GM21360 (cell line): ENCODE data around the gene LARP6.
"Not testable (repeated sequence)": the region's sequence is repeated elsewhere in the genome, so short reads cannot be mapped to it uniquely, and the experiment has no call there.

ENCODE experiments used
- ATAC-seq: cut with Tn5 transposase; IDR thresholded peaks from one replicate; pipeline ENCODE4 v1.9.1; 2021; ENCODE audit warnings: mild to moderate bottlenecking, moderate library complexity; ENCODE audit not compliant: unreplicated experiment

Gene LARP6

DNA sequence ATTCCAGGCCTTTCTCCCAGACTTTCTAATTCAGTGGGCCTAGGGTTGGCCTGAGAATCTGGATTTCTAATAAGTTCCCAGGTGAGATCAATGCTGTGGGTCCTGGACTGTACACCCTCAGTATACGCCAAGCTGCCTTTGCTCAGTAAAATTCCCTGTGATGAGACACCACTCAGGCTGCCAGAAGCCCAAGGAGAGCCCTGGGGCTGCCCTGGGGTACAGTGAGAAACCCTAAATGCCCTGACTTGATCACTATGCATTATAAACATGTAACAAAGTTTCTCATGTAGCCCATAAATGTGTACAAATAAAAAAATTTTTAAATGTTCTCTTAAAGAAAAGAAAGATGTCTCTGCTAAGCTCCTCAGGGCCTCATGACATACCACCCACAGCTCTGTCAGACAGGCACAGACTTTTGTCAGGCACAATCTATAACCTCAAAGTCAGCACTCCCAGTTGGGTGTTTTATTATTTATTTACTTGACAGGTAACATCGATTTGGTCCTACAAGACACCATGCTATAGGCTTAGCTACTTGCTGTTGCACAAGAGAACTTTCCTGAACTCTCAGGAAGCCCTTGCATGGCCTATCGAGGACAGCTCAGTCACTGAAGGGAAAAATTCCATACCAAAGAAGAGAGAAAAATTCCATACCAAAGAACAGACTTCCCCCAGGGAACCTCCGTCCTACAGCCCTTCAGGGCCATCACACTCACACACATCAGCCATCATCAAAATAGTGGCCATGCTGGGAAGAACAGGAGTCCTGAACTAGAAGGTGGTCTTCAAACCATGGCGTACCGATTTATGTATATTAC lies 22.7 kb downstream of the LARP6 start:
- no peak for ATAC-seq

- ATAC-seq, result no peak
Observed at GRCh38 chr15:70830615-70831014, 23.3 kb downstream of the LARP6 start.

DNA sequence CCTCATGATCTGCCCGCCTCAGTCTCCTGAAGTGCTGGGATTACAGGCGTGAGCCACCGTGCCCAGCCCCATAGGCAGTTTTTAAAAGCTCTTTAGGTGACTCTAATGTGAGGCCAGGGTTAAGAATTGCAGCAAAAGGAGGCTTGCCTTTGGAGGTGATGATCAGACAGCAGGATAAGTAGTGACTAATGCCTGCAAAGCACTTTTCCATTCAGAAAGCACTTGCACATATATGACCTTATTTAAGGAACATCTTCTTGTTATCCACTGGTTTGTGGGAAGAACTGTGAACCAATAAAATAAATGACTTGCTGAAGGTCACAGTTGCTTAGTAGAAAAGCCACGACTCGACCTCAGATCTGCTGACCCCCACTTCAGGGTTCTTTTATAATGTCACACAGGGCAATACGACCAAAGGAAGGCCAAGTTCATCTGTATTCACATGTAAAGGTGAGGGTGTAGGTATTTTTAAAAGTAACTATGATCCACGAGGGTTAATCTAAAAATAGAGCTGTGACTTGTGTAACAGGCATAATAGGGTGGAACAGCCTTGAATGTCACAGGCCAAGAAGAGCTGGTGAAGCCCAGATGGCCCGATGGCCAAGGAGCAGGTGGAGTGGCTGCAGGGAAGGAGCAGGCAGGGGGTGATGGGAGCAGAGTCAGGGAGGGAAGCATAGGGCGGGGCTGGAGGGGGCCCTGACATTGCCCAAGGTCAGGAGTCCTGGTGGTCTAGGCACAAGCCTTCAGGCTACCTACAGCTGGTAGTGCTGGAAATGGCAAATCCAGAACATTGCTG lies 24.4 kb downstream of the LARP6 start:
- no peak for ATAC-seq

GRCh38 chr15:70827721-70828120 lies 26.2 kb downstream of the LARP6 start:
- no peak for ATAC-seq

GRCh38 chr15:70826634-70827033 lies 27.3 kb downstream of the LARP6 start:
- no peak for ATAC-seq

GRCh38 chr15:70825841-70826240 lies 28.1 kb downstream of the LARP6 start:
- no peak for ATAC-seq

DNA sequence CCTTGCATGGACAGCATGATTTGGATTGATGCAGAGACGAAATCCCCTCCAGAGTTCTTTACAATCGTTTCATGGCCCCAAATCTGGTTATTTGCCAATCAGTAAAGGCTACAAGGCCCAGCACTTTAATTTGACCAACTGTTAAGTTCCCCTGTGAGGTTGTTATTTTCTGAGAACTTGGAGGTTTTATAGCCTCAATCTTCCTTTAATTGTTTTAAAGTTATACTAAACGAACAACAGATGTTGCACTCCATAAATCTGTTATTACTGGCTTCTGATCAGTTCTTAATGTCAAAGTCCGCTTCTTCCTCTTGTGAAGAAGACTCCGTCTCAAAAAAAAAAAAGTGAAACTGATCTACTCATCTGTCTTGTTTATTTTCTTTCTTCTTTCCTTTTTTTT lies 30.8 kb downstream of the LARP6 start:
- ATAC-seq, result no peak

DNA sequence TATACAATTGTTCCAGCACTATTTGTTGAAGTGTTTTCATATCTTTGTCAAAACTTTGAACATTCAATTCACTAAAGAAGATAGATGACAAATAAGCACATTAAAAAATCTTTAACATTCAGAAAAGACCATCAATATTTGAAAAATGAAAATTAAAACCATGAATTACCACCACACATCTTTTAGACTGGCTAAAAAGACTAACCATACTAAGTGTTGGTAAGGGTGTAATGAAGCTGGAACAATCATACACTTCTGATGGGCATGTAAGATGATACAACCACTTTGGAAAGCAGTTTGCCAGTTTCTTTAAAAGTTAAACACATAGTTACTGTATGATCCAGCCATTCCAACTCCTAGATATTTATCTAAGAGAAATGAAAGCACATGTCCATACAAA lies 33.7 kb downstream of the LARP6 start:
- ATAC-seq, result no peak

- ATAC-seq, result no peak
Observed at GRCh38 chr15:70818580-70818979, 35.4 kb downstream of the LARP6 start.

DNA sequence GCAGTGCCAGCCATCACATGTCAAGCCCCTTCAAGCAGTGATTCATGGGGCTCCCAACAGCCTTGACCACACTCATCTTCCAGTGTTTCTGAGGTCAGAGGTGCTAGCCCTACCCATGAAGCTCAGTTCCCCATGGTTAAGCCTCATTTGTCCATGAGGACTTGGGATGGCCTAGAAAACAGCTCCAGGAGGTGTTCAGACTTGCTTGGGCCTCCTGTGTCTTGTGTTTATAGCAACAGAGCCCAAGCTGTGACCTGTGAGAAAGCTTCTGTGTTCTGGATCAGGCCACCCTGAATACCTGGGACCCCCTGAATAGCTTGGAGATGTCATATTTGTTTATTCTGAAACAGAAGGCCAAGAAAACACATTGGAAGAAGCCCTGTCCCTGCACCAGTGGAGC lies 36.7 kb downstream of the LARP6 start:
- ATAC-seq, result no peak

DNA sequence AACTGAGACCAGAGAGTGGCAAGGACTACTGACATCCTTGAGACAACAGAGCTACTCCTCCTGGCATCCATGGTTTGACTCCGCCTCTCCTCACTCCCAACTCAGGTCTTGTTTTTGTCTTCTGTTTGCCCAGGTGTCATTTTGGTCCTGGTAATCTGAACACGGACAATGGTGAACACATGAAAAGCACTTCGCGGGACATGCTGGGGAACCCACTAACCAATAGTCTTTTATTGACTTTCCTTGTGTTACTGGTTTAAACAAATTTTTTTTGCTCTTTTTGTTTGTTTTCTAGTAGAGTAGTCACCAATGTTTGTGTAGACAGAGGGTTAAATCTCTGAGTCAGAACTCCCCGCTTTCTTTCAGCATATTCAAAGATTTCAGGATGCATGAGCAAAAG lies 38.4 kb downstream of the LARP6 start:
- ATAC-seq, result no peak

DNA sequence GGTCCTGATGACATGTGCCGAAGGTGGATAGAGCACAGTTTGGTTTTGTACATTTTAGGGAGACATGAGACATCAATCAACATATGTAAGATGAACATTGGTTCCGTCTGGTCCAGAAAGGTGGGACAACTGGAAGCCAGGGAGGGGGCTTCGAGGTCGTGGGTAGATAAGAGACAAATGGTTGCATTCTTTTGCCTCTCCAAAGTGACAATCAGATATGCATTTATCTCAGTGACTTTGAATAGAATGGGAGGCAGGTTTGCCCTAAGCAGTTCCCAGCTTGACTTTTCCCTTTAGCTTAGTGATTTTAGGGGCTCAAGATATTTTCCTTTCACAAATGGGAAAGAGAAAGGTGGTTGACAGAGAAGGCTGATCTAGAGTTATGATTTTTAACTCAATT lies 38.9 kb downstream of the LARP6 start:
- ATAC-seq, result not testable (repeated sequence)

DNA sequence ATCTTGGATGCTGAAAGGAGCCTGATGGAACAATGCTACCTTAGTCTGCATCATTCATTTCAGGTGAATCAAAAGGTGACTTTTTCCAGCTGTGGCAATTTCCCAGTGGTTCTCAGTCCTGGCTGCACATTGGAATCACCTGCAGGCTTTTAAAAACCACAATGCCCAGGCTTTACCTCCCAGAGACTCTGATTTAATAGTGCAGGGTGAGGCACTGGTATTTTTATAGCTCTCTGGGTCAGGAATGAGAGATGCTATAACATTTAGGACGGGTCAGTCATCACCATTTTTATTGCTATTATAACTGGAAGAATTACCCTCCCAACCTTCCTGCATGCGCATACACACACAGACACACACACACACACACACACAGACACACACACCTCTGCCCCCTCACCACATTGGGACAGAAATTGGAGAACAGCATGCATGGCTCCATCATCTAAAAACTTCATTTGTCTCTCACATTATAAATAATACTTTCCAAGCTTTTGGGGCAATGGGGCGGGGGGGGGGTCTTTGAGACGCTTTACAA lies 41.1 kb downstream of the LARP6 start:
- ATAC-seq, result no peak

GRCh38 chr15:70810916-70811578 lies 42.9 kb downstream of the LARP6 start:
- ATAC-seq, result no peak

DNA sequence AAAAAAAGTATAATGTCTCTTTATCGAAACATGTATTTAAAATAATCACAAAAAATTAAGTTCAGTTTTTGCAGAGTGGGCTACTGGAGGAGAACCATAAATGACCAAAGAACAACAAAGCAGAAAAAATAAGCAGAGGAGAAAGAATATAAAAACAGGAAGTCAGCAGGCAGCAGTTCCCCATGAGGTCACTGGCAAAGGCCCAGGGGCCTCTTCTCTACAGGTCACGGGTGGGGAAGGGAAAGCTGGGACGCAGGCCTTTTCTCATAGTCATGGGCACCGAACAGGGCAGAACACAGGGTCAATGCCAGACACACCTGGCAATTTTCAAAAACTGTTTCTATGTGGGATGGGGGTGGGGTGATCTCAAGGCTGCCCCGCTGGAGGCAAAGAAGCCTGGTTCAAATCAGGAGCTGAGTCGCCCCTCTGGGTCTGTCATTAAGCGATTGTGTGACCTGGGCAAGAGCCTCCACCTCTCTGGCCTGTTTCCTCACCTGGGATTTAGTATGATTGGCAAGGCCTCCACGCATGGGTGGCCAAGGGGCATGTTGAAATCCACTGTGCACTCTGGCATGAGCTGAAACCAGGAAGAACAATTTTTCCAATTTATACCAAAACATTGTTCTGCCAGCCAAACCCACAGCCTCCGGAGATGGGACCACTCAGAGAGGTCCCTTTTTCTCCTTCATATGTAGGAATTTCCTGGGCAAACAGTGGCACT lies 46.8 kb downstream of the LARP6 start:
- ATAC-seq, result no peak

DNA sequence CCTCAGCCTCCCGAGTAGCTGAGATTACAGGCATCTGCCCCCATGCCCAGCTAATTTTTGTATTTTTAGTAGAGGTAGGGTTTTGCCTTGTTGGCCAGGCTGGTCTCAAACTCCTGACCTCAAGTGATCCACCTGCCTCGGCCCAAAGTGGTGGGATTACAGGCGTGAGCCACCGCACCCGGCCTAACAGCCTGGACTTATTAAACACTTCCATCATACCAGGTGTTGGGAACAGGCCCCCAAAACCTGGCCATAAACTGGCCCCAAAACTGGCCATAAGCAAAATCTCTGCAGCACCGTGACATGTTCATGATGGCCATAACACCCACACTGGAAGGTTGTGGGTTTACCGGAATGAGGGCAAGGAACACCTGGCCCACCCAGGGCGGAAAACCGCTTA lies 49.6 kb downstream of the LARP6 start:
- not testable (repeated sequence) for ATAC-seq

- no peak for ATAC-seq
Observed at GRCh38 chr15:70802629-70803028, 51.3 kb downstream of the LARP6 start.

DNA sequence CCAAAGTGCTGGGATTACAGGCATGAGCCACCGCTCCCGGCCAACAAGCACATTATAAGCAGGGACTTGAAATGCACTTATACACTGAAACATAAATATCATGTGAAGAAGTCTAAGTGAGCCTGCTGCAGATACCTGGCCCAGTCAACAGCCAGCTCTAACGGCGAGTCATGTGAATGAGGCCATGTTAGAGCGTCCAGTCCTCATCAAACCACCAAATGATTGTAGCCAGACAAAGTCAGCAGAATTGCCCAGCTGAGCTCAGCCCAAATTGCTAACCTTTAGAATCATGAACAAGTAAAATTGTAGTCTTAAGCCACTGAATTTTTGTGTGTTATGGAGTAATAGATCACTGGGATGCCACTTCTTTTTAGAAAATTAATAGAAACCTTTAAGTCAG lies 52.8 kb downstream of the LARP6 start:
- no peak for ATAC-seq

DNA sequence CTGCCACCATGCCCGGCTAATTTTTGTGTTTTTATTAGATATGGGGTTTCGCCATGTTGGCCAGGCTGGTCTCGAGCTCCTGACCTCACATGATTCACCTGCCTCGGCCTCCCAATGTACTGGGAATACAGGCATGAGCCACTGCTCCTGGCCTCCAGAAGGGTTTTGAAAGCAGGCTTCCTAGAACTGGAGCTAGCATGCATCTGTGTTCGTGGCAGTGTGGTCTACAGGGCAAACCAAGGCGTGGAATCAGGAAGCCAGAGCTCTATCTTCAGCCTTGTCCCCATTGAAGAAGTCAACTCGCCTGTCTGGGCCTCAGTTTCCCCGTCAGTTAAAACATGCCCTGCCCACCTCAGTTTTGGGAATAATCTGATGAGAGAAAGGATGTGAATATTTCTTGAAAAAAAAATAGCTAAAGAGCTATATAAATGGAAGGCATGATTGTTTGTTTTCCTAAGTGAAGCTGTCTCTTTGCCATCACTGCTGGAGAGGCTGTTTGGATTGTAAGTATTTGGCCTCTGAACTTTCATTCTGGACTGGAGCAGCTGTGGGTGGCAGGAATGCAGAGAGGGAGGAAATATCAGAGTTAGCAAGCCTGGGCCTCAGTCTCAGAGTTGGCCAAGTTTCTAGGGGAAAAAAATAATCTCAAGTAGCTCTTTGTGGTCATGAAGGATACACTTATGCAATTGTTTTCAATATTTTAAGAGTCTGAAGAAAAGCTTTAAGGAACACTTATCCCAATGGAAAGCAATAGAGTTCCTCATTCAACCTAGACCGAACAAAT lies 54.1 kb downstream of the LARP6 start:
- ATAC-seq, result no peak

- ATAC-seq, result no peak
Observed at GRCh38 chr15:70797464-70797863, 56.5 kb downstream of the LARP6 start.
